Keratinocyte (primary cell): ENCODE measurements around the gene CYP4F11. TPM values are rescaled to one million over a fixed set of nuclear protein-coding genes. Genes with fewer than 3 reads are reported as not detected.

Experiments
- DNase-seq: peaks from one replicate; pipeline ENCODE4 v3.0.0-alpha.2; 2011; ENCODE audit warnings: low read depth, missing footprints, low spot score
- FAIRE-seq: peaks from 2 replicates; lab custom pipeline; 2011; peaks lifted over from hg19 to GRCh38; lab: Jason Lieb, UNC
- H2AFZ ChIP-seq: 2 replicates; pipeline ENCODE4 v1.6.0; 2012; ENCODE audit warnings: low read length, control low read depth, inconsistent platforms; ENCODE audit not compliant: control insufficient read depth
- H3K27ac ChIP-seq: 2 replicates; pipeline ENCODE4 v1.5.1; 2011; ENCODE audit warnings: low read length; ENCODE audit not compliant: control insufficient read depth, insufficient read depth
- H3K27me3 ChIP-seq: 3 replicates; pipeline ENCODE4 v1.6.0; 2011; ENCODE audit warnings: low read length; ENCODE audit not compliant: control insufficient read depth, insufficient read depth; ENCODE audit errors: extremely low read depth
- H3K36me3 ChIP-seq, 2 experiments: 2 replicates in 1 of 2; 3 replicates in 1 of 2; pipeline ENCODE4 v1.5.1; 2011; ENCODE audit warnings: low read length in 2 of 2, mild to moderate bottlenecking in 1 of 2; ENCODE audit not compliant: control insufficient read depth in 2 of 2, insufficient read depth in 2 of 2; ENCODE audit errors: extremely low read depth in 1 of 2
- H3K4me1 ChIP-seq: 3 replicates; pipeline ENCODE4 v1.5.1; 2011; ENCODE audit warnings: low read length; ENCODE audit not compliant: control insufficient read depth, insufficient read depth; ENCODE audit errors: extremely low read depth
- H3K4me2 ChIP-seq: 3 replicates; pipeline ENCODE4 v1.6.0; 2011; ENCODE audit warnings: low read depth, low read length; ENCODE audit not compliant: control insufficient read depth, insufficient read depth; ENCODE audit errors: extremely low read depth
- H3K4me3 ChIP-seq, 3 experiments: fragments of 200-600 bp in 1 of 3; sonication (generic) in 1 of 3; 2 replicates in 2 of 3; 3 replicates in 1 of 3; pipeline ENCODE4 v1.5.1; 2011 to 2016; ENCODE audit warnings: low read length in 3 of 3, mild to moderate bottlenecking in 3 of 3, control low read depth in 2 of 3, inconsistent platforms in 1 of 3, low read depth in 1 of 3, mixed read lengths in 1 of 3, mixed run types in 1 of 3, moderate library complexity in 1 of 3; ENCODE audit not compliant: control insufficient read depth in 2 of 3, insufficient read depth in 2 of 3; ENCODE audit errors: extremely low read depth in 1 of 3
- H3K79me2 ChIP-seq: 2 replicates; pipeline ENCODE4 v1.6.0; 2012; ENCODE audit warnings: low read length; ENCODE audit not compliant: control insufficient read depth, insufficient read depth
- H3K9ac ChIP-seq: 3 replicates; pipeline ENCODE4 v1.6.0; 2011; ENCODE audit warnings: low read length; ENCODE audit not compliant: control insufficient read depth, insufficient read depth; ENCODE audit errors: extremely low read depth
- H3K9me1 ChIP-seq: 3 replicates; pipeline ENCODE4 v1.6.0; 2011; ENCODE audit warnings: low read length; ENCODE audit not compliant: control insufficient read depth, insufficient read depth; ENCODE audit errors: extremely low read depth
- H3K9me3 ChIP-seq: 2 replicates; pipeline ENCODE4 v1.5.1; 2012; ENCODE audit warnings: low read depth, low read length; ENCODE audit not compliant: control insufficient read depth
- H4K20me1 ChIP-seq: 3 replicates; pipeline ENCODE4 v1.6.0; 2011; ENCODE audit warnings: low read length; ENCODE audit not compliant: control insufficient read depth, insufficient read depth; ENCODE audit errors: extremely low read depth
- EZH2 ChIP-seq: IDR thresholded peaks from one replicate; pipeline ENCODE4 v1.6.1; 2012; ENCODE audit warnings: inconsistent platforms, mild to moderate bottlenecking, low read length, moderate library complexity
- dilution Hi-C: fragments of 300-500 bp; cut with MboI; formaldehyde crosslinking; loops from one replicate; pipeline ENCODE4 v1.7.0; 2020; ENCODE audit warnings: low sequenced_read_pairs; ENCODE audit not compliant: extremely low pct_ligation_motif_present
- polyA plus RNA-seq, 5 experiments: library from polyadenylated mRNA; depleted of rRNA in 3 of 5; stranded (reverse) in 3 of 5; stranded (forward) in 1 of 5; unstranded in 1 of 5; fragments of >200 nt; gene quantifications; 1 replicate in 1 of 5; 2 replicates in 3 of 5; 3 replicates in 1 of 5; pipeline versions ENCODE4 v1.2.1 to v1.2.3, GENCODE V29; 2011 to 2012; ENCODE audit warnings: missing spikeins in 2 of 5, low read depth in 1 of 5, low replicate concordance in 1 of 5
- TF ChIP-seq, protein P1 (sequence below), 3 experiments: IDR thresholded peaks in 1 of 3; conservative IDR thresholded peaks in 1 of 3; optimal IDR thresholded peaks in 1 of 3; 2 replicates in 2 of 3; 3 replicates in 1 of 3; pipeline versions ENCODE3 to v1.5.1; 2011; ENCODE audit warnings: low read length in 3 of 3, mild to moderate bottlenecking in 3 of 3, moderate library complexity in 2 of 3, control low read depth in 1 of 3, inconsistent platforms in 1 of 3; ENCODE audit not compliant: insufficient read depth in 2 of 3; ENCODE audit errors: extremely low read depth in 1 of 3

The CYP4F11 gene
- polyA plus RNA-seq, 1 donor (not counting 4 experiments of a cell fraction or from before 2014, with no cell fraction given) = 3.6 TPM

GRCh38 chr19:15913830-15914229 is 20.5 kb downstream of the CYP4F11 start:
- no peaks in the 10 kb centered on the region for H3K4me1 ChIP-seq
- no peaks in the 10 kb centered on the region for H3K79me2 ChIP-seq
- no peaks in the 10 kb centered on the region for H3K9me1 ChIP-seq
- H3K9me3 ChIP-seq = no peaks in the 10 kb centered on the region
- H2AFZ ChIP-seq = no peak overlapping the region
- H3K27ac ChIP-seq = no peak overlapping the region
- no peak overlapping the region for H3K4me3 ChIP-seq
- H3K36me3 ChIP-seq = peaks cover 0 to 2% of the 10 kb centered on the region in 2 experiments
- TF ChIP-seq, protein P1, sequence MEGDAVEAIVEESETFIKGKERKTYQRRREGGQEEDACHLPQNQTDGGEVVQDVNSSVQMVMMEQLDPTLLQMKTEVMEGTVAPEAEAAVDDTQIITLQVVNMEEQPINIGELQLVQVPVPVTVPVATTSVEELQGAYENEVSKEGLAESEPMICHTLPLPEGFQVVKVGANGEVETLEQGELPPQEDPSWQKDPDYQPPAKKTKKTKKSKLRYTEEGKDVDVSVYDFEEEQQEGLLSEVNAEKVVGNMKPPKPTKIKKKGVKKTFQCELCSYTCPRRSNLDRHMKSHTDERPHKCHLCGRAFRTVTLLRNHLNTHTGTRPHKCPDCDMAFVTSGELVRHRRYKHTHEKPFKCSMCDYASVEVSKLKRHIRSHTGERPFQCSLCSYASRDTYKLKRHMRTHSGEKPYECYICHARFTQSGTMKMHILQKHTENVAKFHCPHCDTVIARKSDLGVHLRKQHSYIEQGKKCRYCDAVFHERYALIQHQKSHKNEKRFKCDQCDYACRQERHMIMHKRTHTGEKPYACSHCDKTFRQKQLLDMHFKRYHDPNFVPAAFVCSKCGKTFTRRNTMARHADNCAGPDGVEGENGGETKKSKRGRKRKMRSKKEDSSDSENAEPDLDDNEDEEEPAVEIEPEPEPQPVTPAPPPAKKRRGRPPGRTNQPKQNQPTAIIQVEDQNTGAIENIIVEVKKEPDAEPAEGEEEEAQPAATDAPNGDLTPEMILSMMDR (optimal IDR thresholded peaks at IDR 0.05 in 1 of 3, IDR thresholded peaks at IDR 0.05 in 1 of 3, conservative IDR thresholded peaks at IDR 0.05 in 1 of 3; ENCODE audit: extremely low read depth in 1 of 3, insufficient read depth in 2 of 3, low read length in 3 of 3) = no peak
- TF ChIP-seq EZH2 = no peak
- no peak for DNase-seq
- no peak for FAIRE-seq
- H3K4me2 ChIP-seq = no peak overlapping the region
- peaks cover 9% of the 10 kb centered on the region for H3K27me3 ChIP-seq
- H4K20me1 ChIP-seq = no peaks in the 10 kb centered on the region
- no peak overlapping the region for H3K9ac ChIP-seq
- dilution Hi-C loops = no loop called here

DNA sequence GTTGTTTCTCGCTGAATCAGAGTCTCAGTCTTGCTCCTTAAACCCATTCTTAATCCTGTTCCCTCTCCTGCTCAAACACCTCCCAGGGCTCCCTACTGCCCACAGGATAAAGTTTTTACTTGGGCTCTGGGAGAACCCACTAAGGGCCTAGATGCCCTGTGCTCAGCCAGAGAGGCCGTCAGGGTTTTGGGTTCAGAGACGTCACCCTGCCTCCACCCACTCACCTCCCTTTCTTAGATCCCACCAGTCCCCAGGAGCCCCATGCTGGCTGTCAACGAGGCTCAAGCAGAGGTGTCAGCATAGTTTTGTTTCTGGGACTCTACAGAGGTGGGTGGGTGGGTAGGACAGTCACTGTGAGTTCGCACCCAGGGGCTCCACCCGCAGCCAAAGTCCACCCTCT is 20.9 kb downstream of the CYP4F11 start:
- H3K27ac ChIP-seq = no peak overlapping the region
- no peaks in the 10 kb centered on the region for H3K9me3 ChIP-seq
- dilution Hi-C loops = no loop called here
- DNase-seq (no peak), FAIRE-seq (no peak)
- TF ChIP-seq, protein P1 (optimal IDR thresholded peaks at IDR 0.05 in 1 of 3, IDR thresholded peaks at IDR 0.05 in 1 of 3, conservative IDR thresholded peaks at IDR 0.05 in 1 of 3; ENCODE audit: extremely low read depth in 1 of 3, insufficient read depth in 2 of 3, low read length in 3 of 3) = no peak
- TF ChIP-seq EZH2 = no peak
- no peaks in the 10 kb centered on the region for H3K79me2 ChIP-seq
- H3K36me3 ChIP-seq = peaks cover 0 to 2% of the 10 kb centered on the region in 2 experiments
- H2AFZ ChIP-seq = no peak overlapping the region
- H3K9me1 ChIP-seq = no peaks in the 10 kb centered on the region
- H4K20me1 ChIP-seq = no peaks in the 10 kb centered on the region
- peaks cover 9% of the 10 kb centered on the region for H3K27me3 ChIP-seq
- H3K4me1 ChIP-seq = no peaks in the 10 kb centered on the region
- H3K4me3 ChIP-seq = no peak overlapping the region
- H3K9ac ChIP-seq = no peak overlapping the region
- no peak overlapping the region for H3K4me2 ChIP-seq
